ENCODE measurements around the gene COP1. TPM values are rescaled to one million over a fixed set of nuclear protein-coding genes. Genes with fewer than 3 reads are reported as not detected.
"Not testable (repeated sequence)": the region's sequence is repeated elsewhere in the genome, so short reads cannot be mapped to it uniquely, and the experiment has no call there.

The COP1 gene
- total RNA-seq, 4 donors from 2014 or later = 46.2 to 76.3 (median 50.5) TPM

DNA sequence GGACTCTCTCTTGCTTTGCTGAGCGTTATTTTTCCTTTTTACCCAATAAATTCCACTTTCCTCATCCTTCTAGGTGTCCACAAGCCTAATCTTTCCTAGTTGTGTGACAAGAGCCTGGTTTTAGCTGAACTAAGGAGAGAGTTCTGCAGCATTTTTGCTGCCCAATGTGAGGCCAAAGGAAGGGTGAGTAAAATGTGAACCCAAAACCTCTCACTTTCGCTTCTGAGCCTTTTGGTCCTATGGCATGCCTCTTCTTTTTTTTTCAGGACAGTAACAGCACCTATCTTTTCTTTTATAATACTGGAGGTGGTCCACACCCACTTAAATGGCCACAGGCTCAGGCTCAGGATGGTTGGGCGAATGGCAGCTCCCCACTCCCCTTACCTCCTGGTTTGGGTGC is 111.1 kb downstream of the COP1 start:
- intact Hi-C loops (cut with DNase I; ENCODE audit: low total_unique reads) = no loop called here
- WGBS, 2 donors = 95 to 97% methylated on average over 3 of the region's 3 CpGs
- H3K4me3 ChIP-seq (ENCODE audit: low read depth, poor library complexity, severe bottlenecking) = no peak overlapping the region
- no peak for TF ChIP-seq POLR2A (IDR thresholded peaks at IDR 0.05)
- no peak for TF ChIP-seq CTCF (IDR thresholded peaks at IDR 0.05)
- no peak for DNase-seq (ENCODE audit: low spot score in 2 of 2)

DNA sequence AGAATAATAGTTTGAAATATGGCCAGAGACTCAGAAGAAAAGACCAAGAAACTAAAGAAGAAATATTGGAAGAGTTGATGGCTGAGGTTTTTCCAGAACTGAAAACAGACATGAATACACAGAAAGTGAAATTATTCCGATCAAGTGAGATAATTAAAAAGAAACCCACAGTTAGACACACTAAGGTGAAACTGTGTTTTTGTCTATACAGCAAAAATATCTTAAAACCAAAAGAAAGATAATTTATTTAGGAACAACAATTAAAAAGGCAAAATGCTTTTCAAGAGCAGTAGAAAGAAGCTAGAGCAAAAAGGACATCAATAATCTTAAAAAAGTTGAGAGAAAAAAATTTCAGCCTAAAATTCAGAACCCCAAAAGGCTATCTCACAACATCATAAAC is 116.3 kb downstream of the COP1 start:
- 89 to 100% methylated on average over 1 of the region's 1 CpG for WGBS, 2 donors
- intact Hi-C loops (cut with DNase I; ENCODE audit: low total_unique reads) = no loop called here

GRCh38 chr1:176087746-176088145 is 119.3 kb downstream of the COP1 start:
- WGBS, 2 donors = 95 to 96% methylated on average over 3 of the region's 3 CpGs
- H3K4me3 ChIP-seq (ENCODE audit: low read depth, poor library complexity, severe bottlenecking); intact Hi-C loops (cut with DNase I; ENCODE audit: low total_unique reads); DNase-seq (ENCODE audit: low spot score in 2 of 2): not testable (repeated sequence)

More for the DNA sequence above, 116.3 kb downstream of the COP1 start:
- DNase-seq (ENCODE audit: low spot score in 2 of 2) = no peak
- no peak for TF ChIP-seq POLR2A (IDR thresholded peaks at IDR 0.05)
- no peak for TF ChIP-seq CTCF (IDR thresholded peaks at IDR 0.05)
- no peak overlapping the region for H3K4me3 ChIP-seq (ENCODE audit: low read depth, poor library complexity, severe bottlenecking)

DNA sequence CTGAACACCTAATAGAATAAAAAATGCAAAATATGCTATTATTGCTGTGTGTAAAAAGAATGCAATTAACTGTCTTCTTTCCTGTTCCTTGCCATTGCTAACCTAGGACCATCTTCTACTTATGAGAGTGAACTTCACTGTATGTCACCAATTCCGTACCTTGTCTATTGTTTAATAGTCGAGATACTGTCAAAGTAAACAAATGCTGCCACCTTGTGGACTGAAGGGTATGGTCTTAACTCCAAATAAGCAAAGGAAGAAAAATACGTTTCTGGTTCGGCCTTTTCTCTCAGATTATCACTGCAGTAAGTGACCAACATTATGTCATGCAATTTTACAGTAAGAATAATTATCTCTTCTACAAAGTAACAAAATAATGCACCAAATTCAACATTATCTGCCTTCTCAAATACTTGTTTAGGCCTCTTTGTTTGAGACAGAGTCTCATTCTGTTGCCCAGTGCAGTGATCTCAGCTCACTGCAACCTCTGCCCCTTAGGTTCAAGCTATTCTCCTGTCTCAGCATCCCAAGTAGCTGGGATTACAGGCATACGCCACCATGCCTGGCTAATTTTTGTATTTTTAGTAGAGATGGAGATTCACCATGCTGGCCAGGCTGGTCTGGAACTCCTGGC is 133.4 kb downstream of the COP1 start:
- peak in 1 of 2 donors; percentile 51 for DNase-seq (ENCODE audit: low spot score in 2 of 2)
- no peak for TF ChIP-seq POLR2A (IDR thresholded peaks at IDR 0.05)
- TF ChIP-seq CTCF (IDR thresholded peaks at IDR 0.05) = no peak
- 35 to 47% methylated on average over 5 of the region's 5 CpGs for WGBS, 2 donors
- intact Hi-C loops (cut with DNase I; ENCODE audit: low total_unique reads) = loop anchor here (5.0 kb wide), 1 partner anchor 426 kb away; no protein-coding TSS in a partner anchor
- no peak overlapping the region for H3K4me3 ChIP-seq (ENCODE audit: low read depth, poor library complexity, severe bottlenecking)

DNA sequence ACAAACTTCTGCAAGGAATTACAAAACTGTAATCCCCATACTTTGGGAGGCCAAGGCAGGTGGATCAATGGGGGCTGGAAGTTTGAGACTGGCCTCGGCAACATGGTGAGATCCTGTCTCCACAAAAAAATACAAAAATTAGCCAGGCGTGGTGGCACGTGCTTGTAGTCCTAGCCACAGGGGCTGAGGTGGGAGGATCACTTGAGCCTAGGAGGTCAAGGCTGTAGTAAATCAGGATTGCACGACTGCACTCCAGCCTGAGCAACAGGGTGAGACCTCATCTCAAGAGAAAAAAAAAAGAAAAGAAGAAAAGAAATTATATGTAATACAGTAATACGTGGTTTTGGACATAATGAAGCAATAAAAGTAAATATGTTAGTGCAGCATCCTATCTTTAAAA is 138.2 kb downstream of the COP1 start:
- 92% methylated on average over 5 of the region's 5 CpGs for WGBS, 2 donors

DNA sequence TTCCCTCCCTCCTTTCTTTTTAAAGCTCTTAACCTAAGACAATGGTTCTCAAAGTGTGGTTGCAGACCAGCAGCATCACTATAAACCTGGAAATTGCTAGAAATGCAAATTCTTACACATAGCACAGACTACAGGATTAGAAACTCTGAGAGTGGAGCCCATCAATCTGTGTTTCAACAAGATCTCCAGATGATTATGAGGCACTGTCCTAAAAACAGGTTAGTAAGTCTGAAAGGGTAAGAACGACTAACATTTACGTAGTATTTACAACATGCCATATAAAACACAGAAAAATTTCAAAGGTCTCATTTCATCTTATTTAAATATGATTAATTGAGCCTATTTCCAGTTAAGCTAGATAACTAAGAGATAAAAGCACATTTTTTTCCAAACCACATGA is 138.8 kb downstream of the COP1 start:
- DNase-seq (ENCODE audit: low spot score in 2 of 2) = no peak
- WGBS, 2 donors = 86 to 87% methylated on average over 2 of the region's 2 CpGs
- no peak for TF ChIP-seq POLR2A (IDR thresholded peaks at IDR 0.05)
- no peak for TF ChIP-seq CTCF (IDR thresholded peaks at IDR 0.05)
- no peak overlapping the region for H3K4me3 ChIP-seq (ENCODE audit: low read depth, poor library complexity, severe bottlenecking)
- intact Hi-C loops (cut with DNase I; ENCODE audit: low total_unique reads) = no loop called here

More for the DNA sequence above, 138.2 kb downstream of the COP1 start:
- H3K4me3 ChIP-seq (ENCODE audit: low read depth, poor library complexity, severe bottlenecking) = no peak overlapping the region
- no peak for DNase-seq (ENCODE audit: low spot score in 2 of 2)
- intact Hi-C loops (cut with DNase I; ENCODE audit: low total_unique reads) = no loop called here
- TF ChIP-seq CTCF (IDR thresholded peaks at IDR 0.05) (no peak), POLR2A (IDR thresholded peaks at IDR 0.05) (no peak)
